Activated naive CD8-positive, alpha-beta T cell (primary cell): ENCODE results near the gene ADAMTS14.
"Not testable (repeated sequence)": the region's sequence is repeated elsewhere in the genome, so short reads cannot be mapped to it uniquely, and the experiment has no call there.

ENCODE experiments used
- H3K27ac Mint-ChIP-seq: one replicate; pipeline ENCODE4 v1.8.0; 2021; ENCODE audit warnings: mixed read lengths
- H3K27me3 Mint-ChIP-seq: one replicate; pipeline ENCODE4 v1.8.0; 2021; ENCODE audit warnings: mixed read lengths
- H3K36me3 Mint-ChIP-seq: one replicate; pipeline ENCODE4 v1.8.0; 2021; ENCODE audit warnings: mixed read lengths
- H3K4me1 Mint-ChIP-seq: one replicate; pipeline ENCODE4 v1.8.0; 2021; ENCODE audit warnings: low read depth, mixed read lengths
- H3K4me3 Mint-ChIP-seq: one replicate; pipeline ENCODE4 v1.8.0; 2021; ENCODE audit warnings: mild to moderate bottlenecking, mixed read lengths
- H3K9me3 Mint-ChIP-seq: one replicate; pipeline ENCODE4 v1.8.0; 2021; ENCODE audit warnings: low read depth, mixed read lengths

The ADAMTS14 gene

GRCh38 chr10:70650718-70651117, 21.6 kb upstream of the ADAMTS14 start:
- Mint-ChIP-seq H3K4me3 (no peak overlapping the region), H3K9me3 (peaks cover 8% of the 10 kb centered on the region), H3K27ac (no peak overlapping the region), H3K36me3 (peaks cover 10% of the 10 kb centered on the region), H3K4me1 (no peaks in the 10 kb centered on the region), H3K27me3 (no peaks in the 10 kb centered on the region)

GRCh38 chr10:70651661-70652060, 20.6 kb upstream of the ADAMTS14 start:
- H3K27ac Mint-ChIP-seq: no peak overlapping the region
- peaks cover 8% of the 10 kb centered on the region for H3K9me3 Mint-ChIP-seq
- H3K36me3 Mint-ChIP-seq: peaks cover 10% of the 10 kb centered on the region
- peaks cover 9% of the 10 kb centered on the region for H3K4me1 Mint-ChIP-seq
- H3K4me3 Mint-ChIP-seq: no peak overlapping the region
- no peaks in the 10 kb centered on the region for H3K27me3 Mint-ChIP-seq

- Mint-ChIP-seq H3K4me1 (peaks cover 14% of the 10 kb centered on the region), H3K9me3 (peaks cover 8% of the 10 kb centered on the region), H3K27ac (no peak overlapping the region), H3K4me3 (no peak overlapping the region), H3K27me3 (no peaks in the 10 kb centered on the region), H3K36me3 (peaks cover 9% of the 10 kb centered on the region)
These were observed 19.3 kb upstream of the ADAMTS14 start for GRCh38 chr10:70652761-70653657.

GRCh38 chr10:70655316-70655715, 17.0 kb upstream of the ADAMTS14 start:
- H3K4me3 Mint-ChIP-seq: no peak overlapping the region
- H3K9me3 Mint-ChIP-seq: peaks cover 15% of the 10 kb centered on the region
- H3K4me1 Mint-ChIP-seq: peaks cover 14% of the 10 kb centered on the region
- H3K36me3 Mint-ChIP-seq: peaks cover 10% of the 10 kb centered on the region
- H3K27me3 Mint-ChIP-seq: no peaks in the 10 kb centered on the region
- H3K27ac Mint-ChIP-seq: no peak overlapping the region

GRCh38 chr10:70656489-70656888, 15.8 kb upstream of the ADAMTS14 start:
- Mint-ChIP-seq H3K36me3 (peaks cover 5% of the 10 kb centered on the region), H3K9me3 (peaks cover 10% of the 10 kb centered on the region), H3K4me1 (peaks cover 14% of the 10 kb centered on the region), H3K4me3 (no peak overlapping the region), H3K27me3 (no peaks in the 10 kb centered on the region), H3K27ac (no peak overlapping the region)

GRCh38 chr10:70657041-70657440, 15.3 kb upstream of the ADAMTS14 start:
- no peak overlapping the region for H3K27ac Mint-ChIP-seq
- H3K36me3 Mint-ChIP-seq: peaks cover 3% of the 10 kb centered on the region
- no peaks in the 10 kb centered on the region for H3K27me3 Mint-ChIP-seq
- no peak overlapping the region for H3K4me3 Mint-ChIP-seq
- peaks cover 14% of the 10 kb centered on the region for H3K4me1 Mint-ChIP-seq
- peaks cover 7% of the 10 kb centered on the region for H3K9me3 Mint-ChIP-seq

GRCh38 chr10:70658582-70659136, 13.6 kb upstream of the ADAMTS14 start:
- Mint-ChIP-seq H3K27me3 (peaks cover 2% of the 10 kb centered on the region), H3K4me3 (no peak overlapping the region), H3K27ac (no peak overlapping the region), H3K36me3 (peaks cover 6% of the 10 kb centered on the region), H3K4me1 (peaks cover 14% of the 10 kb centered on the region), H3K9me3 (peaks cover 7% of the 10 kb centered on the region)

- peaks cover 7% of the 10 kb centered on the region for H3K9me3 Mint-ChIP-seq
- H3K4me3 Mint-ChIP-seq: no peak overlapping the region
- H3K27me3 Mint-ChIP-seq: peaks cover 2% of the 10 kb centered on the region
- H3K27ac Mint-ChIP-seq: no peak overlapping the region
- peaks cover 6% of the 10 kb centered on the region for H3K36me3 Mint-ChIP-seq
- peaks cover 14% of the 10 kb centered on the region for H3K4me1 Mint-ChIP-seq
These were observed 13.0 kb upstream of the ADAMTS14 start for GRCh38 chr10:70659306-70659705.

GRCh38 chr10:70660722-70661121, 11.6 kb upstream of the ADAMTS14 start:
- H3K4me3 Mint-ChIP-seq: no peak overlapping the region
- peaks cover 2% of the 10 kb centered on the region for H3K27me3 Mint-ChIP-seq
- peaks cover 7% of the 10 kb centered on the region for H3K9me3 Mint-ChIP-seq
- H3K4me1 Mint-ChIP-seq: peaks cover 14% of the 10 kb centered on the region
- H3K36me3 Mint-ChIP-seq: peaks cover 6% of the 10 kb centered on the region
- no peak overlapping the region for H3K27ac Mint-ChIP-seq

GRCh38 chr10:70661623-70662361, 10.5 kb upstream of the ADAMTS14 start:
- Mint-ChIP-seq H3K27ac (no peak overlapping the region), H3K36me3 (peaks cover 6% of the 10 kb centered on the region), H3K4me3 (no peak overlapping the region), H3K4me1 (peaks cover 4% of the 10 kb centered on the region), H3K9me3 (peaks cover 7% of the 10 kb centered on the region), H3K27me3 (peaks cover 2% of the 10 kb centered on the region)

GRCh38 chr10:70662362-70663220, 9.7 kb upstream of the ADAMTS14 start:
- peaks cover 7% of the 10 kb centered on the region for H3K9me3 Mint-ChIP-seq
- no peaks in the 10 kb centered on the region for H3K4me1 Mint-ChIP-seq
- peaks cover 6% of the 10 kb centered on the region for H3K36me3 Mint-ChIP-seq
- H3K27ac Mint-ChIP-seq: no peak overlapping the region
- H3K4me3 Mint-ChIP-seq: no peak overlapping the region
- peaks cover 2% of the 10 kb centered on the region for H3K27me3 Mint-ChIP-seq

GRCh38 chr10:70663458-70664409, 8.6 kb upstream of the ADAMTS14 start:
- H3K4me3 Mint-ChIP-seq, H3K27ac Mint-ChIP-seq, H3K36me3 Mint-ChIP-seq: not testable (repeated sequence)

GRCh38 chr10:70664702-70665195, 7.6 kb upstream of the ADAMTS14 start:
- H3K27ac Mint-ChIP-seq: no peak overlapping the region
- peaks cover 2% of the 10 kb centered on the region for H3K27me3 Mint-ChIP-seq
- peaks cover 2% of the 10 kb centered on the region for H3K36me3 Mint-ChIP-seq
- peaks cover 6% of the 10 kb centered on the region for H3K9me3 Mint-ChIP-seq
- no peak overlapping the region for H3K4me3 Mint-ChIP-seq
- H3K4me1 Mint-ChIP-seq: no peaks in the 10 kb centered on the region

More at GRCh38 chr10:70663458-70664409, 8.6 kb upstream of the ADAMTS14 start:
- peaks cover 12% of the 10 kb centered on the region for H3K9me3 Mint-ChIP-seq
- H3K4me1 Mint-ChIP-seq, H3K27me3 Mint-ChIP-seq: not testable (repeated sequence)
